Activated naive CD4-positive, alpha-beta T cell treated with anti-CD3 and anti-CD28 coated beads, Interleukin-2, amount 50 U/mL, for 24 hours (primary cell): ENCODE data around the gene NT5C2.
"Not testable (repeated sequence)": the region's sequence is repeated elsewhere in the genome, so short reads cannot be mapped to it uniquely, and the experiment has no call there.

Experiments used
- H3K27ac Mint-ChIP-seq: one replicate; pipeline ENCODE4 v1.8.0; 2021; ENCODE audit warnings: mild to moderate bottlenecking, mixed read lengths
- H3K27me3 Mint-ChIP-seq: one replicate; pipeline ENCODE4 v1.8.0; 2021; ENCODE audit warnings: mixed read lengths
- H3K36me3 Mint-ChIP-seq: one replicate; pipeline ENCODE4 v1.8.0; 2021; ENCODE audit warnings: mixed read lengths
- H3K4me1 Mint-ChIP-seq: one replicate; pipeline ENCODE4 v1.8.0; 2021; ENCODE audit warnings: mixed read lengths
- H3K4me3 Mint-ChIP-seq: one replicate; pipeline ENCODE4 v1.8.0; 2021; ENCODE audit warnings: mild to moderate bottlenecking, mixed read lengths
- H3K9me3 Mint-ChIP-seq: one replicate; pipeline ENCODE4 v1.8.0; 2021; ENCODE audit warnings: mixed read lengths

NT5C2 gene

DNA sequence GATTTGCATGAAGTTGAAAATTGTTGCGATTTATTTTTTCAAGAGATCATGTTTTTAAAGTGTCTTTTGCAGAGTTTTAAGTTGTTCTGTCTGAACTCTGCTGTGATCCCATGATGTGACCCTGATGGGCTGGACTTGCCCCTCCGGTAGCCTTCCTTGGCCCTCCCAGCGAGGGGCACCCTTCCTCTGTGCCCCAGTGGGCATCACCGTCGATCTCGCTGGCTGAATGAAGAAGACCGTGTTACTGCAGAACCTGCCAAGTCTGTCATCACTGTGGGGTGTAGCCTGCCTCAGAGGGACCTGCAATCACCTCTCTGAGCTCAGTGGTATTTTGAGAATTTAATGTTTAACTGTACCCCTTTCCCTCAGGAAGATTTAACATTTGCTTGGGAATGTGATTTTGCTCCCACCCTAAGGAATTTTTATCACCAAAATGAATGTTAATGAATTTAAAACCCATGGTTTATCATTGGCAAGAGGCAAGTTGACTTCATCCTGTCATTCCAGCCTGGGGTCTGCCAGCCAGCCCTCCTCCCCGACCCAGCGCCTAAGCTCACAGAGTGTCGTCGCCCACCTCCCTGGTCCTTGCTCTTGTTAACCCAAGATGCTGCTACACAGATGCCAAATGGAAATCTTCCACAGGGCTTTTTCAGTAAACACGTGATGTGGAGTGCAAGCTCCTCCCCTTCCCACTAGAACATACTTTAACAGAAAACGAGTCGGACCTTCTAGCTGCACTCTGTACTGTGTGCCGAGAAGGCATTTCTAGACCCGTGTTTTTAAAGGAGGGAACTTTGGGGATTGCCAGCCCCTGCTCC is 115.4 kb downstream of the NT5C2 start:
- H3K4me1 Mint-ChIP-seq: no peaks in the 10 kb centered on the region
- H3K4me3 Mint-ChIP-seq: no peak overlapping the region
- H3K36me3 Mint-ChIP-seq: peaks cover 12% of the 10 kb centered on the region
- H3K9me3 Mint-ChIP-seq: no peaks in the 10 kb centered on the region
- H3K27ac Mint-ChIP-seq: no peak overlapping the region
- no peaks in the 10 kb centered on the region for H3K27me3 Mint-ChIP-seq

DNA sequence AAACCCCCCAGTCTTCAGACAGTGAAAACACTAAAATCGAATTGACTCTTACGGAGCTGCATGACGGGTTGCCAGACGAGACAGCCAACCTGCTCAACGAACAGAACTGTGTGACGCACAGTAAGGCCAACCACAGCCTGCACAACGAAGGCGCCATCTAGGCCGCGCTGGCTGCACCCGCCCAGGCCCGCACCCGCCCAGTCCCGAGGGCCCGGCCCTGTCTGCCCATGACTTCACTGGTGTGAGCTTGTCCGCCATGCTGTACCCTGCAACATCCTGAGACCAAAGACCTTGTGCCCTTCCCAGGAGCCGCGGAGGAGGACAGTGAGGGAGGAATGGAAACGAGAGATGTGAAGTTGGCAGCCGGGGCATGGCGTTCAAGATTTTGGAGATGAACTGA is 116.1 kb downstream of the NT5C2 start:
- no peak overlapping the region for H3K4me3 Mint-ChIP-seq
- H3K36me3 Mint-ChIP-seq: peaks cover 12% of the 10 kb centered on the region
- no peaks in the 10 kb centered on the region for H3K4me1 Mint-ChIP-seq
- no peaks in the 10 kb centered on the region for H3K9me3 Mint-ChIP-seq
- no peaks in the 10 kb centered on the region for H3K27me3 Mint-ChIP-seq
- no peak overlapping the region for H3K27ac Mint-ChIP-seq

DNA sequence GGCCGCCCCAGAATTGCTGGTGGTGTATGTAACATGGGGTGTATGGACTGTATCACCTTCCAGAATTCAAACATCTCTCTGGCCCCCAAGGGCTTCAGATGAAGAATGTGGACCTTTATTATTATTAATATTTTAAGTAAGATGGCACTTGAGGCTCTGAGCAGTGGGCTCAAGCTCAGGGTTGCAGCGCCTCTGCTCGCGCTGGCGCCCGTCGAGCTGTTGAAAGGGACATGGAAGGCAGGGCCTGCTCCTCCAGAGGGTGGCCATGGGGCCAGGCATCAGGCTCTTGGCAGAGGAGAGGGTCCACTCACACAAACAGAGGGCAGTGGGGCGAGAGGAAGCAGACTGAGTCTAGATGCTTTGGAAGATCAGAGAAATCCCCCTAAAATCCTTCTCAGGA is 120.2 kb downstream of the NT5C2 start:
- Mint-ChIP-seq H3K4me3 (no peak overlapping the region), H3K4me1 (peaks cover 19% of the 10 kb centered on the region), H3K36me3 (peaks cover 8% of the 10 kb centered on the region), H3K27ac (no peak overlapping the region), H3K27me3 (no peaks in the 10 kb centered on the region), H3K9me3 (no peaks in the 10 kb centered on the region)

DNA sequence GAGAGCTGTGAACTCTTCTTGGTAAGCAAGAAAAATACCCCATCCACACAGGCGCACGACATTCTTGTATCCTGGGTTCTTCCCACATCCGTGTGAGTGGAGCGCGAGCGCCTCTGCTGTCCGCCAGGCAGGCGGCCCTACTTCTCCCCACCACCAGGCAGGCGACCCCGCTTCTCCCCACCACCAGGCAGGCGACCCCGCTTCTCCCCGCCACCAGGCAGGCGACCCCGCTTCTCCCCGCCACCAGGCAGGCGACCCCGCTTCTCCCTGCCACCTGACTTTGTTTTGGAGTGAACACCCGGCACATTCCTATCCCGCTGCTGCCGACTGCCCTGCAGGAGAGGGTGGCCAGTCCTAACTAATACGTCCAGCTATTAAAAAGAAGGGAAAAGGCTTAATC is 120.8 kb downstream of the NT5C2 start:
- Mint-ChIP-seq H3K27me3 (no peaks in the 10 kb centered on the region), H3K4me3 (no peak overlapping the region), H3K27ac (no peak overlapping the region), H3K4me1 (peaks cover 19% of the 10 kb centered on the region), H3K9me3 (no peaks in the 10 kb centered on the region), H3K36me3 (peaks cover 4% of the 10 kb centered on the region)

DNA sequence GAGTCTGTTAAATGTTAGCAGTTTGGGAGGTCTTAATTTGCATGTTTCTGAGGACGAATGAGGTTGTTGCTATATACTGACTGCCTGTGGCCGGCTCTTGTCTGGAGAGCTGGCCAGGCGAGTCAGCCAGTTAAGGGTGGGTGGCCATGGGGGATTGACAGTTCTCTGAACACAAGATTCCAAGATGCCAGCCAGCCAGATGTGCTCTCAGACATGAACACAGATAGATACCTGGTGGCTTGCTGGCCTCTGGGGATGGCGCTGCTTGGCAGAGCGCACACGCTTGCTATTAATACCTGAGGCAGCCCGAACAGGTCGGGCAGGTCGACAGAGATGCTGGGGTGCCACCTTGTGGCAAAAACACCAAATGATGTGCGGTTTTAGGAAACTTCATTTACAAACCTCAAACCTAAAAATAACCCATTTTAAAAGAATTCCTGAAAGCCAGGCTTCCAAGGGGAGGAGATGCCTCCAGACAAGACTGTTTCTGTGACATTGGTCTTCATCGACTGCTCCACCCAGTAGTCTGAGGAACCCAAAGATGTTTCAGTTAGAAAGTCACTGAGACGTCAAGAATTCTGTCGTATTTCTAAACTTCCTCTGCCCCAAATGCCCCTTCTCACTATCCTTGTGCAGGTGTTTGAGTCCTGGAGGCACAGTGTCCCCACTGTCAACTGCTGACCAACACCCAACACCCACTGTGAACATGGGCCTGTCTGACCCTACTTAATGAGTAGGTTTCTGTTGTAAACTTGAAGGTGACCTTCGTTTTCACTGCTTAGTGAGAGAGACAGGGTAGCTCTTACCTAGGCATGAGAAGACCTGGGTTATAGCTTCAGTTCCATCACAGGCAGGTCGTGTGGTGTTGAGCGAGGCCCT is 123.4 kb downstream of the NT5C2 start:
- peaks cover 2% of the 10 kb centered on the region for H3K36me3 Mint-ChIP-seq
- H3K9me3 Mint-ChIP-seq: no peaks in the 10 kb centered on the region
- H3K4me1 Mint-ChIP-seq: peaks cover 19% of the 10 kb centered on the region
- H3K27ac Mint-ChIP-seq: peak overlapping the region; percentile 24
- H3K27me3 Mint-ChIP-seq: no peaks in the 10 kb centered on the region
- no peak overlapping the region for H3K4me3 Mint-ChIP-seq

DNA sequence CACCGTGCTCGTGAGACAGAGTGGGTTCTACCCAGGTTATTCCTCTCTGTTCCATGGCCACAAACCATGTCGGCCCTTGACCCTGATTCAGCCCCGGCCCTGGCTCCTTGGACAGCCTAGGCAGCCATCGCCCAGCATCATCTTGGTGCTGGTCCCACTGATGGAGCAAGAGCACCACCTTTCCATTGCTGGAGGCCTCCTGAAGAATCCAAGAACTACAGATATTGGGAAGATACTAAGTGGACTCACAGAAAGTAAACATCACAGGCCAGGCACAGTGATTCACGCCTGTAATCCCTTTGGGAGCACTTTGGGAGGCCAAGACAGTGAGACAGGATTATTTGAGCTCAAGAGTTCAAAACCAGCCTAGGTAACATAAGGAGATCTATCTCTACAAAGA is 125.1 kb downstream of the NT5C2 start:
- Mint-ChIP-seq H3K27ac (no peak overlapping the region), H3K27me3 (no peaks in the 10 kb centered on the region), H3K36me3 (peaks cover 2% of the 10 kb centered on the region), H3K4me3 (no peak overlapping the region), H3K9me3 (no peaks in the 10 kb centered on the region), H3K4me1 (peaks cover 19% of the 10 kb centered on the region)

DNA sequence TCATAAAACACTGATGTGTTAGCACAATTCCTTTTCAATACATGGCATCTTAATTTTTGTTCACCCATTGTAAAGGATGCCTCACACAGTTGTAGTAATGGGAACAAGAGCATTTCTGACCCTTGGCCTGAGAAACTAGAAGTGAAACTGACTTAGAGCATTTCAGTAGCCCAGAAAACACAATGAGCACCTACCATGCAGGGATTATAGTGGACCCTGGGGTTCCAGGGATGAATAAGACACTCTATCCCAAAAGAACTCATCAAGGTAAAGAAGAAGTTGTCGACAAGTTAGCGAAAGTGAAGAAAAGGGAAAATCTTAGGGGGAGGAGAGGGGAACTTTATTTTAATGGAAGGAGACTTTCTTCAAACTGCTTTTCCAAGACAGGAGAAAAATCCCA is 125.6 kb downstream of the NT5C2 start:
- Mint-ChIP-seq H3K27me3 (no peaks in the 10 kb centered on the region), H3K27ac (no peak overlapping the region), H3K4me1 (peaks cover 19% of the 10 kb centered on the region), H3K4me3 (no peak overlapping the region), H3K9me3 (no peaks in the 10 kb centered on the region), H3K36me3 (peaks cover 2% of the 10 kb centered on the region)

DNA sequence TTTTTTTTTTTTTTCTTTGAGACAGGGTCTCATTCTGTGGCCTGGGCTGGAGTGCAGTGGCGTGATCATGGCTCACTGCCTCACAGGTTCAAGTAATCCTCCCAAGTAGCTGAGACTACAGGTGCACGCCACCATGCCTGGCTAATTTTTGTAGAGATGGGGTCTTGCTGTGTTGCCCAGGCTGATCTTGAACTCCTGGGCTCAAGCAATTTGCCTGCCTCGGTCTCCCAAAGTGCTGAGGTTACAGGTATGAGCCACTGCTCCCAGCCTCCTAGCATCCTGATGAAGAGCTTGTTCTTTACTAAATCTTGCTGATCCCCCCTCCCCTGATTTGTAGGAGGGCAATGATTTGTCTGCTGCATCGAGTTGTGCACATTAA is 126.0 kb downstream of the NT5C2 start:
- H3K36me3 Mint-ChIP-seq, H3K4me3 Mint-ChIP-seq, H3K9me3 Mint-ChIP-seq, H3K27ac Mint-ChIP-seq, H3K27me3 Mint-ChIP-seq: not testable (repeated sequence)
- peaks cover 19% of the 10 kb centered on the region for H3K4me1 Mint-ChIP-seq

DNA sequence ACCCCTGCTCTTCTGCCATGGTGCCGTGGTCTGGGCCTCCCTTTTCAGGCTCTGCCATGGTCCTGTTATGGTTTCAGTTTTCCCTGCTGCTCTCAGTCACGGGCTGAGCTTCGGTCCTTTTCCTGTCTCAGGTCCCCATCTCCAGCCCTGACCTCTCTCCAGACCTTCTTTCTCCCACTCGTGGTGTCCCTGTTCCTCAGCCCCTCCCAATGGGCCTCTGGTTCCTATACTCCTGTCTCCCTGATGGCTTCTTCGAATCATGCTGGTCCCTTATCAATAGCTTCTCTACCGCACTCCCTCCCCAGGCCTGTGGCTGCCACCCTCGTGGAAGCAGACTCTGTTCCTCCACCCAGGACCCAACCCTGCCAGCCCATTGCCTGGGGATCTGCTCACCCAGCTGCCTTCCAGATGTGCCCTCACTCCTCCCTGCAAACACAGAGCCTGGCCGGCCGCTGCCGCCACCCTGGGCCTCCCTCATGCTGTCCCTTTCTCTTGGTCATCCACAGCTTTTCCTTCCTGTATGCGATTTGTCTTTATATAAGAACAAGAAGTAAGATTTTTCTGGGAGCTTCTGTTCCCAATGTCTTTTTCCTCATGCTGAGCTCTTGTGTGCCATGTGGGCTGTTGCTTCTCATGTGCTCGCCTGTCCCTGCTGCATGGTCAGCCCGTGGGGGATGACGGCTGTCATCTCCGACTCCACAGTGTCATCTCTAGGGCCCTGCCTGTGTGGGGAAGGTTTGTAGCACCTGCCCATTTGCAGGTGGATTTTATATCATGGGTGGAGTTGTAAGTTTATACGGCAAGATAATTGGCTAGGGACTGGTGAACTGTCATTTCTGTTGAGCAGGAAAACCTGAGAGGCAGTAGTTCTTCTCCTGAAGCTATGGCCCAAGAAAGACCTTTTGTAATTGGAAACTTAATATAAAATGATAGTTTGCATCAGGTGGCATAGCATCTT is 126.7 kb downstream of the NT5C2 start:
- H3K9me3 Mint-ChIP-seq: no peaks in the 10 kb centered on the region
- no peak overlapping the region for H3K4me3 Mint-ChIP-seq
- peaks cover 2% of the 10 kb centered on the region for H3K36me3 Mint-ChIP-seq
- H3K4me1 Mint-ChIP-seq: peaks cover 15% of the 10 kb centered on the region
- no peaks in the 10 kb centered on the region for H3K27me3 Mint-ChIP-seq
- no peak overlapping the region for H3K27ac Mint-ChIP-seq

DNA sequence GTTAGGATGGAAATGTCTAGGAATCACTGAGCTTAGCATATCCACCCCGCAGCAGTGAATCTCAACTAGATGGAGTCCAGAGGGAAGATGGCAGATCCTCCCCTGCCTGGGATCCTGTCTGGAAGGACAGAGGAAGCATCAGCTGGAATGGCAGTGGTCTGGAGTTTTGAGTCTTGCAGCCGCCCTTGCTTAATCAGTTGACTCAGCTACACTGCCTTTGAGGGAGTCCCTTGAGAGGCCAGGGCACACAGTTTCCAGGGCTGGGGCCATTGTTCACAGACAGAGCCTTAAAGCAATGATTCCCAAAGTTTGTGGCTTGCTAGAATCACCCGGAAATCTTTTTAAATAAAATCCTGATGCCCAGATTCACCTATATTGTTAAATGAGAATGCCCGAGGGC is 128.1 kb downstream of the NT5C2 start:
- Mint-ChIP-seq H3K36me3 (peaks cover 2% of the 10 kb centered on the region), H3K27me3 (no peaks in the 10 kb centered on the region), H3K9me3 (no peaks in the 10 kb centered on the region), H3K4me1 (peaks cover 7% of the 10 kb centered on the region), H3K27ac (no peak overlapping the region), H3K4me3 (no peak overlapping the region)

DNA sequence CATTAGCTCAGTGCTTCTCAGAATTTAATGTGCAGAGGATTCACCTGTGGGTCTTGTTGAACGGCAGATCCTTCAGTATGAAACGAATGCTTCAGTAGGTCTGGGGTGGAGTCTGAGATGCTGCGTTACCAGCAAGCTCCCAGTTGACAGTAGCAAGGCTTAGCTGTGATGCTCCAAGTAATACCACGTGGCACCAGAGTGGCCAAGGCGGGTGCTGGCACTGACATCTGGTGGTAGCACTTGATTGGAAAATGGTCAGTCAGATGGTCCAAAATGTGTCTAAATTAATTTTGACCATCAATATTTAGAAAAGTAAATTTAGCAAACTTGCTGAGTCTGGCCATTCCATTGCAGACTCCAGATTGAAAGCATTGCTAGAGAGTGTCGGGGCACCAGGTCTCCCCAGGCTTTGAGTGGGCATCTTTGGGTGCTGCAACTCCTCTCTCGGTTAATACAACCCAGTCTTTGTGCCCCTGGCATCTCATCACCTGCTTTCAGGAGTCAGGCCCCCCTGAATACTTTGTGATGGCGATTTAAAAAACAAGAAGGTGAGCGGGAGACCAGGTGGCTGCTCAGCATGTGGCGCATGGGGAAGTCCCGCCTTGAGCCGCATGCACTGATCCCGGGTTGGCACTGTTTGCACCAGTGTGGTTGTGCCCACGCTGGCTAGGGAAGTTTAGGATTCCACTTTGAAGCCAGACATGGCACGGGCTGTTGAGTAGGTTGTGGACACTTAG is 130.1 kb downstream of the NT5C2 start:
- H3K27me3 Mint-ChIP-seq: no peaks in the 10 kb centered on the region
- H3K4me3 Mint-ChIP-seq: no peak overlapping the region
- no peak overlapping the region for H3K27ac Mint-ChIP-seq
- H3K4me1 Mint-ChIP-seq: no peaks in the 10 kb centered on the region
- peaks cover 2% of the 10 kb centered on the region for H3K36me3 Mint-ChIP-seq
- H3K9me3 Mint-ChIP-seq: no peaks in the 10 kb centered on the region

DNA sequence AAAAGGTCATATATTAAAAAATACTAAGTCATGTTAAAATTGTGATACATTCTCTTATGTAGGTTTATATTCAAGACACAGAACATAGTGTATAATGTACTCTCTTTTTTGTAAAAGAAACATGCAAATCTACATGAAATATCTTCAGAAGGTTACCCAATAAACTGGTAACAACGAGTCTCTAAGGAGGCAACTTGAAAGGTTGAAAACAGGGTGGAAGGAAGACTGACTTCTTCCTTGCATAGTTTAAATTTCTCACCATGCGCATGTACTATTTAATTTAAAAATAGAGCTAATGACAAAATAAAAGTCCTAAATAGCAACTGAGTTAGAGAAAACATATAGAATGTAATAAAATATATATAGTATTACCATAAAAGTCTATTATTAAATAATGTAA is 132.5 kb downstream of the NT5C2 start:
- no peaks in the 10 kb centered on the region for H3K27me3 Mint-ChIP-seq
- no peaks in the 10 kb centered on the region for H3K4me1 Mint-ChIP-seq
- no peak overlapping the region for H3K27ac Mint-ChIP-seq
- H3K36me3 Mint-ChIP-seq: peaks cover 3% of the 10 kb centered on the region
- H3K4me3 Mint-ChIP-seq: no peak overlapping the region
- no peaks in the 10 kb centered on the region for H3K9me3 Mint-ChIP-seq

DNA sequence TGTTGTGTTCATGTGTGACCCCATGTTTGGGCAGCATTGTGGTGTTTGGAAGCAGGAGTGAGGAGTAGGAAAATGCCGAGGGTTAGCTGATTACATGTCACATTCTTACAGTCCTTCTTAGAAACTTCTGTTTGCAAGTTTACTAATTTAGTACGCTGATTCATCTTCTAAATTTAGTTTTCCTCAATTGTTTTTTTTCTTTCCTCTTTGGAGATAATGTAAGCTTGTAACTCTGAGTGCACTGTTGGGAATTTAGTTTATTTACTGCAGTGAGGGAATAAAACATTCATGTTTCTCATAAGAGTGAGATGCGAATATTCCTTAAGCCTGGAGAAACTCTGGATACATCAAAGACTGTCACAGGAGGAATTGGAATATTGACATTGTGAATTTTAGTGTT is 135.0 kb downstream of the NT5C2 start:
- peaks cover 20% of the 10 kb centered on the region for H3K4me1 Mint-ChIP-seq
- H3K36me3 Mint-ChIP-seq: peaks cover 3% of the 10 kb centered on the region
- no peaks in the 10 kb centered on the region for H3K27me3 Mint-ChIP-seq
- H3K4me3 Mint-ChIP-seq: no peak overlapping the region
- H3K9me3 Mint-ChIP-seq: no peaks in the 10 kb centered on the region
- H3K27ac Mint-ChIP-seq: no peak overlapping the region

DNA sequence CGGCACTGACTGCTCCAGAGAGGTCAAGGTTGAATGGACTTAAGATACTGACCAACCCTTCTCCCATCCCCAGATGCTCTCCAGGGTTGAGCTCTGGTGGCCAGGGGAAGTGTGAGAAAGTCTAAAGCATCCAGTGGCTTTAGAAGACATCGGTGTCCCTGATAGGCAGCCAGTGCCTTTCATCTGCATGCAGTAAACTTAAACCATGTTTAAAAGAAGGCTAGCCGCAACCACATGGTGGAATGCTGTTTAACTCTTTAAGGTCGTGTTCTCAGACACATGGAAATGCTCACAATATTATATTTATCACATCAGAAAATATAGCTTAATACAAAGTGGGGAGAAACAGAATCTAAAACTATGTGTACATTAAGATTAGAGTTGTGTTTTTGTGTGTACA is 138.0 kb downstream of the NT5C2 start:
- Mint-ChIP-seq H3K4me3 (peak overlapping the region; percentile 87), H3K4me1 (peaks cover 20% of the 10 kb centered on the region), H3K9me3 (no peaks in the 10 kb centered on the region), H3K27ac (no peak overlapping the region), H3K36me3 (peaks cover 6% of the 10 kb centered on the region), H3K27me3 (no peaks in the 10 kb centered on the region)

DNA sequence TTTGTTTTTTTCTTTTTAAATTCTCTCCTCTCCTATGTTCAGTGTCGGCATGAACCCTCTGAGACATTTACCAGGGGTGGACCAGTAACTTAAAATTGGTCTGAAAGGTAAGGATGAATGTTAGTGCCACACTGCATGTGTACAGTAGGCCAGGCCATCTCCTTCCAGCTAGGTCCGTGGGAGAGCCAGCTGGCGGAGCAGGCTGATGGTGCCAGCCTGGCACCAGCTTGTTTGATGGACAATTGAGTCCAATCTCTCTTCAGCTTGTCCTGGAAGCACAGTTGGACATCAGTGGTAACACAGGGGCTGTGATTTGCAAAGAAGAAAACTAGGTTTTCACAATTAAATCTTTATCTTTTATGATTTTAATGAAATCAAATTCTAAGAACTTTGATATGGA is 138.5 kb downstream of the NT5C2 start:
- H3K4me3 Mint-ChIP-seq: peak overlapping the region; percentile 87
- peak overlapping the region; percentile 59 for H3K27ac Mint-ChIP-seq
- H3K36me3 Mint-ChIP-seq: peaks cover 6% of the 10 kb centered on the region
- no peaks in the 10 kb centered on the region for H3K27me3 Mint-ChIP-seq
- H3K4me1 Mint-ChIP-seq: peaks cover 20% of the 10 kb centered on the region
- H3K9me3 Mint-ChIP-seq: no peaks in the 10 kb centered on the region
